ENCODE results near the gene DOLK.
"Not testable (repeated sequence)": the region's sequence is repeated elsewhere in the genome, so short reads cannot be mapped to it uniquely, and the experiment has no call there.

The DOLK gene

DNA sequence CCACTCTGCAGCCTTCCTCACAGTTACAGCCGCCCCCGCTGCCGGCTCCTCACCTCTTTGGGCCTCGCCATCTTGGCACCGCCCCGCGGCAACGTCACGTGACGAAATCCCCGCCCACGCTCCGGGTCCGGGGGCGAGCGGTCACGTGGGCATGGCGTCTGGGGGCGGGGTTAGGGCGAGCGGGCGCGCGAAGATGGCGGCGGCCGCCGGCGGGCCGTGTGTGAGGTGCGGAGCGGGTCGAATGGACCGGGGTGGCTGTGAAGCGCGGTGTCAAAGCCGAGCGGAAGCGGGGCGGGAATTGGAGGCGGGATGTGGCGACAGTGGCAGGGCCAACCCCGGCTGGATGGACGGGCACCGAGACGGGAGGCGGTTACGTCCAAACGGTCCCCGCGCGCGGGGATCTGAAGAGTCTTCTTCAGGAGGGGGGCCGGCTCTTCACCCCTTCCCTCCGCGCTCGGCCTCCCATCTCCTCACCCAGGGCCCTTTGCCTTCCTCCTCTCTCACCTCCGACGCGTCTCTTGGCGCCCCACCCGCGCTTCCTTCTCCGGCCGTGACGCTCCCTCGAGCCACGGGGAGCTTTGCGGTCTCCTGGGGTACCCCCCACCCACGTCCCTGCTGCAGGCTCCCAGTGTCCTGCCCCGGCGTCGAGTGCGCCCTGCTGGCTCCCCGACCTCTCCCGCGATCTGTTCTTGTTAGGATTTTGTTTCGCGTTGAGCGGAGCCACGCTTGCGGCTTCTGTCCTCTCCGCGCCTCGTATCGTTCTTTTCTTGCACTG, at the start of gene DOLK, which contains the start of gene NUP188:
Gene DOLK, minus strand, starts transcription at position 77 of the 775 bp plus-strand sequence. CDS start 300 bp downstream, outside the sequence.
Gene NUP188, plus strand, starts transcription at position 173 of the 775 bp plus-strand sequence. Its CDS starts 21 bp downstream, at position 194.
- peak; percentile 97 to 100 for DNase-seq (ENCODE audit: low read depth in 2 of 2)

DNA sequence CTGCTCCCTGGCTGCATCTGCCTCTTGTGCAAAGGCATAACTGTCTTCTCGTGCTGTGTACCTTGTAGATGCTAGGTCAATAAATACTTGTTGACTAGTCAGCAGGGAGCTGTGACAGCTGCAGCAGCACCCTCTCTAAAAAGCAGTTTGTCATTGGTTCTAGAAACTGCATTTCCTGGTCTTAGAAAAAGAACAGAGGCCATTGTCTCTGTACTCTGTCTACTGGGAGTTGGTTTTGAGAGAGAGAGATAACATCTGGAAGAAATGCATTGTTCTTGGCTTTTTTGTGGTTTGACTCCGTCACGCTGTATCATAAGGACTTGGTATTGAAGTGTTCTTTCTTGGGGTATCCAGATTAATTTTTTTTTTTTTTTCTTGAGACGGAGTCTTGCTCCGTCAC, 48.4 kb upstream of the DOLK start:
- no peak for DNase-seq (ENCODE audit: low read depth in 2 of 2)

DNA sequence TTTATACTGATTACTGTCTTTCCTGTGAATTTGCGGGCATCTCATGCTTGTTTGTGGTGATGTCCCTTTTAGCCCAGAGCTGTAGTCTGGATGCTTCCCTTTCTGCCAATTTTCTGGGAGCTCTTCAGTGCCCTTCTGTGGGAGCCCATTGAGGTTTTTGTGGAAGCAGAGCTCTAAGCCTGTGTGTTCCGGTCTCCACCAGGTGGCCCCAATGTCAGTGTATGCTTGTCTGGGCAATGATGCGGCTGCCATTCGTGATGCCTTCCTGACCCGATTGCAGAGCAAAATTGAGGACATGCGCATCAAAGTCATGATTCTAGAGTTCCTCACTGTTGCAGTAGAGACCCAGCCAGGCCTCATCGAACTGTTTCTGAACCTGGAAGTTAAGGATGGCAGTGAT, 45.6 kb upstream of the DOLK start:
- no peak for DNase-seq (ENCODE audit: low read depth in 2 of 2)

DNA sequence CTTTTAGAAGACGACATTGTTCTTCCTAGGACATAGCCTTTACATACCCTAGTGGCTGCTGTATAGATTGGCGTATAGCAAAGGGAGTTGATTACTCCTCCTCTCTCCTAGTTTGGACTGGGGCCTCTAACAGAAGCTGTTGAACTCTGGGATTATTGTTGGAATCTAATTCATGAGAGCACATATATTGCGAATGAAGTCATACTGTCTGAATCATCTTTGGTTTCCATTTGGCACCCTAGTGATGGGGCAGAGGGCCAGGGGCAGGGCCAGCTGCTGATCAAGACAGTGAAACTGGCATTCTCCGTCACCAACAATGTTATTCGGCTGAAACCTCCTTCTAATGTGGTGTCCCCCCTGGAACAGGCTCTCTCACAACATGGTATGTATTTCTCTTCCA, 40.4 kb upstream of the DOLK start:
- no peak for DNase-seq (ENCODE audit: low read depth in 2 of 2)

DNA sequence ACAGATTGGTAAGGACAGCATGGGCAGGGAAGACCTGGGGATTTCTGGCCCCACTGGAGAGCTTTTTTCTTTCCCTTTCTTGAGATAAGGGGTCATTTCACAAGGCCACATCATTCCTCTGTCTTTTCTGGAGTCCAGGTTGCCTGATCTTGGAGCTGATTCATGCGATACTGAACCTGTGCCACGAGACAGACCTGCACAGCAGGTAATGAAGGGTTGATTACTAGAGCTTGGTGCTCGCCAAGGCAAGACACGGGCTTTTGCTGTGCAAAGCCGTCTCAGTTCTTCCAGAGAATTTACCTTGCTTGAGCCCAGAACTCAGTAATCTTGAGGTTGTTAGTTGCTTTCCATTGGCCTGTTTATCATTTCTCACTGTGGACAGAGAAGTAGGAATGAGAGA, 39.3 kb upstream of the DOLK start:
- no peak for DNase-seq (ENCODE audit: low read depth in 2 of 2)

DNA sequence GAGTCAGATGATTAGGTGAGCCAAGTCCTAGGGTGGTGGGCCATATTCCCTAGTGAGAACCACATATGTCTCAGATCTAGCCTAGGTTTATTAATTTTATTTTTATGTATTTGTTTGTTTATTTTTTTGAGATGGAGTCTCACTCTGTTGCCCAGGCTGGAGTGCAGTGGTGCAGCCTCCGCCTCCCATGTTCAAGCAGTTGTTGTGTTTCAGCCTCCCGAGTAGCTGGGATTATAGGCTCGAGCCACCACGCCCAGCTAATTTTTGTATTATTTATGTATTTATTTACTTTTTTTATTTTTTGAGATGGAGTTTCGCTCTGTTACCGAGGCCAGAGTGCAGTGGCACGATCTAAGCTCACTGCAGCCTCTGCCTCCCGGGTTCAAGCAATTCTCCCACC, 36.1 kb upstream of the DOLK start:
- no peak for DNase-seq (ENCODE audit: low read depth in 2 of 2)

DNA sequence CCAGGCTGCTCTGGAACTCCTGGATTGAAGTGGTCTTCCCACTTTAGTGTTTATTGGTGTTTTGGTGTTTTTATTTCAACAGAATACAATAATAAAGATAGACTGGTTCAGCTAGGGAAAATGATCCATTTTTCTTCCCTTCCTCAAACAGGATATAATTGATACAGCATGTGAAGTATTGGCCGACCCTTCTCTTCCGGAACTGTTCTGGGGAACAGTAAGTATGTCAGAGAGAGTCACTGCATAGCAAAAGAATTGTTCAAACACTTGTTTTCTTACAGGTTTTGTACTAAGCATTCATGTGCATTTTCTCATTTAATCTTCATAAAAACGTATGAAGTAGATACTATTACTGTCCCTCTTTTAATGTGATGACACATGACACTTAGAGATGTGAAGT, 31.7 kb upstream of the DOLK start:
- no peak for DNase-seq (ENCODE audit: low read depth in 2 of 2)

DNA sequence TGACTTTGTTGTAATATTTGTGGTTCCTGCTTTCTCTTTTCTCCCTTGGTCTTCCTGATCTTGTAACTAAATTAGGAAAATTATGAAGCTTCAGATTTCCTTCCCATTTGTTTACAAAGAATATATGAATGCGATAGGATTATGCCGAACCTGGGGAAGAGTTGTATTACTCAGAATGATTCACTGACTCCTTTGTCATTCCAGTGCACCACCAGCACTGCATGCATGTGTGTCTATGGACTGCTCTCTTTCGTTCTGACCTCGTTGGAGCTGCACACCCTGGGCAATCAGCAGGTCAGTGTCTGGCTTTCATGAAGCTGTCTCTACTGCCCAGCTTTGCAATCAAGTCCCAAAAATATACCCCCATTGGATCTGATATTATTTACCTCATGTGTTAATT, 25.6 kb upstream of the DOLK start:
- DNase-seq (ENCODE audit: low read depth in 2 of 2), result no peak

DNA sequence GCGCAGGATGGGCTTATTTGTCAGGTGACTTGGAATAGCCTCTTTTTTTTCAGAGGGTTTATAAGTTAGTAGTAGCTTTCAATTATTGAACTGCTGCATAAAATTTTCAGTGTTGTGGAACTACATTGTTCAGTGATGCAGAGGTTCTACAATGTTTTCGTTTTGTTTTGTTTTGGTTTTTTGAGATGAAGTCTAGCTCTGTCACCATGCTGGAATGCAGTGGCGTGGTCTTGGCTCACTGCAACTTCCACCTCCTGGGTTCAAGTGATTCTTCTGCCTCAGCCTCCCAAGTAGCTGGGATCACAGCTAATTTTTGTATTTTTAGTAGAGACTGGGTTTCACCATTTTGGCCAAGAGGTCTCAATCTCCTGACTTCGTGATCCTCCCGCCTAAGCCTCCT, 22.1 kb upstream of the DOLK start:
- no peak for DNase-seq (ENCODE audit: low read depth in 2 of 2)

DNA sequence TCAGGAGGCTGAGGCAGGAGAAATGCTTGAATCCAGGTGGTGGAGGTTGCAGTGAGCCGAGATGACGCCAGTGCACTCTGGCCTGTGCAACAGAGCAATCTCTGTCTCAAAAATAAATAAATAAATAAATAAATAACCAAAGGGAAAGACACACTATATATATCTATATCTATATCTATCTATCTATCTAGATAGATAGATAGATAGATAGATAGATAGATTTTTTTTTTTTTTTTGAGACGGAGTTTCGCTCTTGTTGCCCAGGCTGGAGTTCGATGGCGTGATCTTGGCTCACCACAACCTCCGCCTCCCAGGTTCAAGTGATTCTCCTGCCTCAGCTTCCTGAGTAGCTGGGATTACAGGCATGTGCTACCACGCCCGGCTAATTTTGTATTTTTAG, 14.0 kb upstream of the DOLK start:
- DNase-seq (ENCODE audit: low read depth in 2 of 2), result not testable (repeated sequence)

DNA sequence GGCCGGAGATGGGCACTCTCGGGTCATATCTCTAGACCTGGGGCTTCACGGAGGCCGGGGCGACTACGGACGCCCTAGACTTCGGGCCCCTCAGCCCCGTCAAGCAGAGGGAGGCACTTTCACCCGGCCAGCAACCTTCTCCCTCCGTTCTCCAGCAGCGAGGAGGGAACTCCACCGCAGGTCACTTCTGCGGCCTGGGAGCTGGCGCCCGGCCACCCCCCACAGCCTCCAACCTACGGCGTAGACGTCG, 201 bp downstream of the DOLK start:
- DNase-seq (ENCODE audit: low read depth in 2 of 2), result no peak

DNA sequence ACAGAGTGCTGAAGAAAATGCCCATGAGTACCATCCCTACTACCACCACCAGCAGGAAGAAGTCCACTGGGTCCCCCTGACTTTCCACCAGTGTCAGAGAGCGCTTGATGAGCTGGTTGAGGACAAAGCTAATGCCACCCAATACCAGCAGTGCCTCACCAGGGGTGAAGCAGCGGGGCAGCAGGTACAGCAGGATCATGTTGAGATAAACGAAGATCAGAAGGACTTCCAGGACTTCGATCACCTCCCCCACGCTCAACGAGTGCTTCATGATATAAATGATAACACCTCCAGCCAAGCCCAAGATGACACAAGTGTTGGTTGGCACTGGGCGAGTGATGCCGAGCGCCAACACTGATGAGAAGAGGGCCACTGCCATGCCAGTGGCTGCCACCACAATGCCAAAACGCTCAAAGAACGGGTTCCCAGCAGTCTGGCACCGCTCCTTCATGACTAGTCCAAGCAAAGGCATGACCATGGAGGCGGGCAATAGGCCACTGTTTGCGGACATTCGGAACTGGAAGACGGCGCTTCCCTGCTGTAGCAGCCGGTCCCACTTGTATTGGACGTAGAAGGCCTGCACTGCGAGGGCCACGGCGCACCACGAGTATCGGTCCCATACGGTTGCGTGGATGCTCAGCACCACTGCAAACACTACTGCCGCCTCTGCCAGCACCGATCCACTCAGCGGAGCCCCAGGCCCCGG, 679 bp downstream of the DOLK start:
- no peak for DNase-seq (ENCODE audit: low read depth in 2 of 2)

DNA sequence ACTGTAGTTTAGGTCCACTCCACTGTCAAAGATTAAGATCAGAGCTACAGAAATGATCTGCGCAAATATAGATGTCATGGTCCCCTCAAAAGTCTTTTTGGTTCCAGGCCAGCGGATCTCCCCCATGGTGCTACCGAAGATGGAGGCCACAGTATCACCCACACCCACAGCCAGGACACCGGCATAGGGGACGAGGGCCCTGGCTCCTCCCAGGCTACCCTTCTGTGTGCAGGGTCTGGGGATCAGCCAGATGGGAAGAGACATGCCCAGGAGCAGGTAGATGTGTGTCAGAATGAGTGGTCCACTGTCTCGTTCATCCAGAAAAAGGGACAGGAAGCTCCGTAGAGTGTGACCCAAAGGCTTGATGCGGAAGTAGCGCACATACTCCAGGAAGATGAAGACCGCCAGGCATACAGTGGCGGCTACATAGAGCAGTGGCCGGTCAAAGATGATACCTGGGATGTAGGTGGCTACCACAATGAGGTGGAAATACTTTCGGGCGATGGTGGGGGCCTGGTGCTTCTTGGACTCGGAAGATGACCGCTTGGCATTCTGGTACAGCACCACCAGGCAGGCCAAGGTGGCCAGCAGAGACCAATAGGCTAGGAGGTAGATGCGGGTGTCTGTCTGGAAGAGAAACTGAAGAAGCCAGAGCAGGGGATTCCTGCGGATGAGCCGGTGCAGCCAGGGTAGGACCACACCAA, 1.5 kb downstream of the DOLK start:
- DNase-seq (ENCODE audit: low read depth in 2 of 2), result no peak

DNA sequence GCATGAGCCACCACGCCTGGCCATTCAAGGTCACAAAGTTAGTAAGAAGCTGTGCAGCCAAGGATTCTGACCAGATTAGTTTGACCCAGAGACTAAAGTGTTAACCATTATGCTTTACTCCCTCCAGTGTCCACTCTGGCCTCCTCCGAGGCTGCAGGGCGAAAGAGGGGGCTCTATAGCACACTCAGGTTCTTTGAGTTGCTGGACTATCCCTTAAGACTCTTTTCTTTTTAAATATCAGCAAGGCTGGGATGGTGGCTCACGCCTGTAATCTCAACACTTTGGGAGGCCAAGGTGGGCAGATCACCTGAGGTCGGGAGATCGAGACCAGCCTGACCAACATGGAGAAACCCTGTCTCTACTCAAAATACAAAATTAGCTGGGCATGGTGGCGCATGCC, 2.4 kb downstream of the DOLK start:
- not testable (repeated sequence) for DNase-seq (ENCODE audit: low read depth in 2 of 2)

DNA sequence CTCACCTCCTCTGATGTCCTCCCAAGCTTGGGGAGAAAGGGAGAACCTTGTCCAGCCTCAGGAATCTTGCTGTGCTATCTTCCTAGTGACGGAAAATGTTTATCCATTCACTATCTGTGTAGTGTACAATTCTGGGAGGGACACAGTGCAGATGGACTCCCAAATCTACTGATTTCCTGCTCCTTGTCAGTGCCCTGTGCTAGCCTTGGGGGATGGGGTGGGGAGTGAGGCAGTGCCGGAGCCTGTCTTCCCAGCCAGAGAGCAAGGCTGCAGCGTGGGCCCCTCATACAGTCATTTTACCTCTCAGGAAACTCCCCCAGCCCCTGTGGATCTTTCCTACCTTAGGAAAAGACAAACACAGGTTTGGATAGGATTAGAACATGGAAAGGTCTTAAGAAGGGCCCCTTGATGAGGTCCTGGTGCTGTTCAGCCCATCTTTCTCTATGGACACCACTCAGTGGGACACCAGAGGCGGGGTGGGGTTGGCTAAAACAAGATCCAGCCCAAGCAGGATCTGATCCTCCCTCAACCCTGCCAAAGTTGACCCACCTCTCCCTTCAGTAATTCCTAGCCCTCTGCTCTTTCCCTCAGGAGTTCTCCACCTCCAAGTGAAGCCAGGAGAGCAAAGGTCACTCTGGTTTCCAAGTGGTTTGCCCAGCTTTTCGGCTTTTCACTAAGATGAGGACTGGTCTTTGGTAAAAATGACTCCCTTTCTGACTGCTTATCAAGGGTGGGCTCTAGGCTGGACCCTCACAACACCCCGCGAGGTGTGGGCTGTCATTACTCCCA, 3.4 kb downstream of the DOLK start:
- no peak for DNase-seq (ENCODE audit: low read depth in 2 of 2)

DNA sequence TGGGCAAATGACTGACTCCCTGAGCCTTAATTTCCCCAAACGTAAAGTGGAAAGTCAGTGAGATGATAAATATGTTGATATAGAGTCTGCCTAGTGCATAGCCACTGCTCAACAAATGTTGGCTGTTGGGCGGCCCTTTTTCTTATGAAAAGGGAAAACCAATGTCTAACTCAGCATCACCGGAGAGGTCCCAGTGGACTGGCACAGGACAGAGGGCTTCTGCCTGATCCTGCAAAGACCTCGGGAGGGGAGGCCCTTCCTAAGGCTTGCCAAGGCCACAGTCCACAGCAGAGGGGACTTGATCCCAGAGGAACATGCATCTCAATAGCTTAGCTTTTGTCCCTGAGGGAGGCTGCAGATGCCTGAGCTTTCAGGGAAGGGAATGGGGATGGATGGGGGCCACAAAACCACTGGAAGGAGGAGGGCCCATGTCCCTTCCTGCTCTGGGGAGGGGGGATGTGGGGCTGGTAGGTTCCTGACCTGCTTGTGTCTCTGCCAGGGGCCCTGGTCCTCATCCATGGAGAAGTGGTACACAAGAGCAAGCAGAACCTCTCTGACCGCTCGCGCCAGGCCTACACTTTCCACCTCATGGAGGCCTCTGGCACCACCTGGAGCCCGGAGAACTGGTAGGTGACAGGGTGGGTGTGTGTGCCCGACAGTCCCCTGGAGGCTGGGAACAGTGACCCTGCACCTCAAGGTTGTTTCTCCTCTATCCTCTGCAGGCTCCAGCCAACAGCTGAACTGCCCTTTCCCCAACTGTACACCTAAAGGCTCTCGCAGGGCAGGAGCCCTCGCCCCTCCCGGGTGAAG, 6.3 kb downstream of the DOLK start:
- DNase-seq (ENCODE audit: low read depth in 2 of 2), result no peak

DNA sequence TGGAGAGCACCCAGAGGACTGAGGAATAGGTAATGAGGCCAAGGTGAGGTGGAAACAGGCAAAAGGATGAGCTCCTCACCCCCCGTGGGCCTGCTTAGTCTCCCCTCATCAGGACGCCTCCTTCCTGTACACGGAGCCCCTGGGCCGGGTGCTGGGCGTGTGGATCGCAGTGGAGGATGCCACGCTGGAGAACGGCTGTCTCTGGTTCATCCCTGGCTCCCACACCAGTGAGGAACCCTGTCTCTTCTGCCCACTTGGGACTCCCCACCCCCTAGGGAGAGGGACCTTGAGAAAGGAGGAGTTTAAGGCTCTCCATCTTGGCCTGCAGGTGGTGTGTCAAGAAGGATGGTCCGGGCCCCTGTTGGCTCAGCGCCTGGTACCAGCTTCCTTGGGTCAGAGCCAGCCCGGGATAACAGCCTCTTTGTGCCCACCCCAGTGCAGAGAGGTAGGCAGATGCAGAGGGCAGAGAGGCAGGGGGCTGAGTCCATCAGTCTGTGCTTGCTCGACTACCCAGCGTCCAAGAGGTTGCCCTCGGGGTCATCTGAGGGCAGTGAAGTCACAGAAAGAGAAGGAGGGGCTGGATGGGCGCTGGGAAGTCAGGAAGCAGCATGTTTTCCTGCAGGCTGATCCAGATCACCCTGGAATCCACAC, 7.0 kb downstream of the DOLK start:
- DNase-seq (ENCODE audit: low read depth in 2 of 2), result no peak

DNA sequence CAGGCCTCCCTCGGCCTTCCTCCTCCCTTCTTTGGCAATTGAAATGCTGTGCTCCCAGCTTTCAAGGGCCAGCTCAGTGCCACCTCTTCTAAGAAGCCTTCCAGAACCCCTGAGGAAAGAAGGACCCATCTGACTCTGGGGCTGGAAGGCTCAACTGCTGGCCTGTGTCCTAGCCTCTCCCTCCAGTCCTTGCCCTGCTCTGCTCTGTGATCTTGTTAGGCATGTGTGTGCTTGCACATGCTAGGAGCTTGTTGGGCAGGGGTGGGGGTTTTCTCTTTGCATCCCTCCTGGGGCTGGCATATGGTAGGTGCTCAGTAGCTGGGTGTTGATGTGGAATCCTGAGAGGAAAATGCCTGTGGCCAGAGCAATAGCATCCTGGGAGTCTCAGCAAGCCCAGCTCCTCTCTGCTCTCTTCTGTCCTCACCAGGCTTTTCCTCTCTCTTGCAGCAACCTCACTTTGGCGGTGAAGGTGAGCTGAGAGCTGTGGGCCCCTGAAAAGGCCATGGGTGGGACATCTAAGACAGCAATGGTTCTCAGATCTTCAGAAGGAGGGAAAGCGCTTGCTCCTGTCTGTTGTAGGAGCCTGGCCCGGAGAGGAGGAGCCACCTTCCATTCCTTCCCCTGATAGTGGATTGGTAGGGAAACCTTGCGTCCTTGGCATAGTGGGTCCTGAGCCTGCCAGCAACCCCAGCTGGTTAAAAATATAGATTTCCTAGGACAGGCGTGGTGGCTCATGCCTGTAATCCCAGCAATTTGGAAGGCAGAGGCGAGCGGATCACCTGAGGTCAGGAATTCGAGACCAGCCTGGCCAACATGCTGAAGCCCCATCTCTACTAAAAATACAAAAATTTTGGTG, 9.9 kb downstream of the DOLK start:
- DNase-seq (ENCODE audit: low read depth in 2 of 2), result no peak

DNA sequence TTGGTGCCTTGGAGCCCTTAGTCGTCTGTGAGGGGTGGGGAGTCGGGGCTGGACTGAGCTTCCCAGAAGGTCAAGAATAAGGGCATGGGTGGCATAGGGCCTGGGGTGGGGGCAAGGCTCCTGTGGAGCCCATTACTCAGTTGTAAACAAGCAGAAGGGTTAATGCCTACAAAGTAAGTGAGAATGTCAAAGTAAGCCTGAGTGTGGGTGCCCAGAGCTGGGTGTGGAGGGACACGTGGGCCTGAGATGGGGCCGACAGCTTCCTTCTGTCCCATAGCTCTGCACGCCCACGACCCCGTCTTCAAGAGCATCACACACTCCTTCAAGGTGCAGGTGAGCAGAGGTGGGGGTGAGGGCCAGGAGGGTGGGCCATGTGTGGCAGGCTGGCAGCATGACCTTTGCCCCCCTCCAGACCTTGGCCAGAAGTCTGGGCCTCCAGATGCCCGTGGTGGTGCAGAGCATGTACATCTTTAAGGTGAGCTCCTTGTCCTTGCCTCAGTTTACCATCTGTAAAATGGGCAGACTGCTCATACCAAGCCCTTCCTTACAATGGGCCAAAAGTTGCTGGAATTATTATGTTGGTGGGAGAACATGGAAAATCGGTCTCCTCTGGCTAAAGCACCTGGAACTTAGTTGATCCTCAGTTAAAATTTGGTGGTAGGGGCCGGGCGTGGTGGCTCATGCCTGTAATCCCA, 11.1 kb downstream of the DOLK start:
- no peak for DNase-seq (ENCODE audit: low read depth in 2 of 2)

Data from stimulated activated CD4-positive, alpha-beta T cell treated with anti-CD3 and anti-CD28 coated beads, Interleukin-4, amount 100 ng/mL, for 48 hours (primary cell).